Endometrium (tissue), 2 donors: Measurements from ENCODE around the gene B4GALNT3.
"Not testable (repeated sequence)": the region's sequence is repeated elsewhere in the genome, so short reads cannot be mapped to it uniquely, and the experiment has no call there.

Experiments
- FAIRE-seq: peaks from 2 replicates; lab custom pipeline; 2012; peaks lifted over from hg19 to GRCh38; lab: Jason Lieb, UNC
- donor health status: control.
- donor health status: control.

Gene B4GALNT3

GRCh38 chr12:459430-460258, at the start of gene B4GALNT3:
Gene B4GALNT3 (plus strand): TSS chr12:459939. CDS start chr12:460377, 438 bp downstream.
- no peak for FAIRE-seq

- FAIRE-seq: no peak
Measured at GRCh38 chr12:414859-415258, 44.9 kb upstream of the B4GALNT3 start.

- no peak for FAIRE-seq
Measured at GRCh38 chr12:418432-418831, 41.3 kb upstream of the B4GALNT3 start.

- FAIRE-seq: no peak
Measured at GRCh38 chr12:422526-422925, 37.2 kb upstream of the B4GALNT3 start.

- FAIRE-seq: not testable (repeated sequence)
Measured at GRCh38 chr12:435737-436136, 24.0 kb upstream of the B4GALNT3 start.

- FAIRE-seq: peak; percentile 72
Measured at GRCh38 chr12:442235-442884, 17.4 kb upstream of the B4GALNT3 start.

- FAIRE-seq: no peak
Measured at GRCh38 chr12:447141-447540, 12.6 kb upstream of the B4GALNT3 start.

GRCh38 chr12:449203-449602, 10.5 kb upstream of the B4GALNT3 start:
- FAIRE-seq: no peak

- no peak for FAIRE-seq
Measured at GRCh38 chr12:450438-450837, 9.3 kb upstream of the B4GALNT3 start.

GRCh38 chr12:452667-453210, 7.0 kb upstream of the B4GALNT3 start:
- no peak for FAIRE-seq

- no peak for FAIRE-seq
Measured at GRCh38 chr12:454833-455232, 4.9 kb upstream of the B4GALNT3 start.

- no peak for FAIRE-seq
Measured at GRCh38 chr12:455821-456220, 3.9 kb upstream of the B4GALNT3 start.

- FAIRE-seq: no peak
Measured at GRCh38 chr12:457676-458075, 2.1 kb upstream of the B4GALNT3 start.

- no peak for FAIRE-seq
Measured at GRCh38 chr12:459050-459429, 699 bp upstream of the B4GALNT3 start.

- FAIRE-seq: no peak
Measured at GRCh38 chr12:460261-461230, 807 bp downstream of the B4GALNT3 start.

- FAIRE-seq: no peak
Measured at GRCh38 chr12:461425-461824, 1.7 kb downstream of the B4GALNT3 start.

- no peak for FAIRE-seq
Measured at GRCh38 chr12:462936-463705, 3.4 kb downstream of the B4GALNT3 start.

GRCh38 chr12:464484-465267, 4.9 kb downstream of the B4GALNT3 start:
- FAIRE-seq: no peak

- no peak for FAIRE-seq
Measured at GRCh38 chr12:466039-466438, 6.3 kb downstream of the B4GALNT3 start.

GRCh38 chr12:466762-467161, 7.0 kb downstream of the B4GALNT3 start:
- FAIRE-seq: no peak

GRCh38 chr12:467591-467990, 7.9 kb downstream of the B4GALNT3 start:
- FAIRE-seq: no peak
